HEK293 (cell line): Measurements from ENCODE around the gene MLN.

ENCODE experiments used
- CTCF ChIA-PET: fragments of 350-600 bp; formaldehyde crosslinking; extraction: SDS; loops from one replicate; lab custom pipeline; 2021; ENCODE audit warnings: antibody characterized with exemption; lab: Yijun Ruan, JAX
- POLR2A ChIA-PET: fragments of 300-600 bp; formaldehyde crosslinking; extraction: SDS; loops from one replicate; lab custom pipeline; 2020; ENCODE audit warnings: antibody characterized with exemption, inconsistent platforms; lab: Yijun Ruan, JAX
- H3K27ac ChIP-seq: fragments of 200-500 bp; sonication (Bioruptor generic); 2 replicates; pipeline ENCODE4 v1.5.1; 2014; ENCODE audit warnings: low read depth, low read length, control low read depth, inconsistent platforms; ENCODE audit errors: extremely low read depth
- H3K36me3 ChIP-seq, 2 experiments: fragments of 200-500 bp in 1 of 2; sonication (Bioruptor generic) in 1 of 2; 1 replicate in 1 of 2; 2 replicates in 1 of 2; pipeline ENCODE4 v1.5.1; 2014 to 2017; ENCODE audit warnings: inconsistent platforms in 2 of 2, low read length in 2 of 2; ENCODE audit not compliant: control insufficient read depth in 2 of 2, insufficient read depth in 1 of 2
- H3K4me1 ChIP-seq: fragments of 200-500 bp; sonication (Bioruptor generic); 2 replicates; pipeline ENCODE4 v1.5.1; 2014; ENCODE audit warnings: mild to moderate bottlenecking, low read length, inconsistent platforms; ENCODE audit not compliant: control insufficient read depth, insufficient read depth
- H3K4me3 ChIP-seq: 2 replicates; pipeline ENCODE4 v1.5.1; 2011; ENCODE audit warnings: low read depth, mild to moderate bottlenecking, control low read depth, low read length, moderate library complexity
- H3K9me3 ChIP-seq: fragments of 200-500 bp; sonication (Bioruptor generic); 2 replicates; pipeline ENCODE4 v1.5.1; 2014; ENCODE audit warnings: low read depth, low read length, inconsistent platforms; ENCODE audit not compliant: control insufficient read depth, insufficient read depth
- EGR2 ChIP-seq: fragments of 450-650 bp; formaldehyde crosslinking; IDR thresholded peaks from 2 replicates; pipeline ENCODE4 v1.5.1; 2016; ENCODE audit warnings: low read depth, missing biosample characterization, missing genetic modification characterization
- GLIS1 ChIP-seq: fragments of 450-650 bp; formaldehyde crosslinking; IDR thresholded peaks from 2 replicates; pipeline ENCODE4 v1.5.1; 2016; ENCODE audit warnings: missing biosample characterization, missing genetic modification characterization
- KLF16 ChIP-seq: fragments of 450-650 bp; formaldehyde crosslinking; IDR thresholded peaks from 2 replicates; pipeline ENCODE4 v1.5.1; 2017; ENCODE audit warnings: missing biosample characterization, missing genetic modification characterization
- YY1 ChIP-seq: fragments of 450-650 bp; formaldehyde crosslinking; IDR thresholded peaks from 2 replicates; pipeline ENCODE4 v1.5.1; 2018; ENCODE audit warnings: missing biosample characterization, missing genetic modification characterization
- ZEB2 ChIP-seq: fragments of 450-650 bp; formaldehyde crosslinking; IDR thresholded peaks from 2 replicates; pipeline ENCODE4 v1.5.1; 2016; ENCODE audit warnings: missing biosample characterization, missing genetic modification characterization
- ZFP69B ChIP-seq: fragments of 450-650 bp; formaldehyde crosslinking; IDR thresholded peaks from 2 replicates; pipeline ENCODE4 v1.5.1; 2016; ENCODE audit warnings: missing biosample characterization, missing genetic modification characterization
- ZNF155 ChIP-seq: fragments of 450-650 bp; formaldehyde crosslinking; IDR thresholded peaks from 2 replicates; pipeline ENCODE4 v1.5.1; 2016; ENCODE audit warnings: missing biosample characterization, missing genetic modification characterization
- ZNF16 ChIP-seq: fragments of 450-650 bp; formaldehyde crosslinking; IDR thresholded peaks from 2 replicates; pipeline ENCODE4 v1.5.1; 2016; ENCODE audit warnings: low read depth, missing biosample characterization, missing genetic modification characterization
- ZNF184 ChIP-seq: fragments of 450-650 bp; IDR thresholded peaks from 2 replicates; pipeline ENCODE4 v1.5.1; 2018; ENCODE audit warnings: missing biosample characterization, mild to moderate bottlenecking, missing genetic modification characterization
- ZNF214 ChIP-seq: fragments of 450-650 bp; formaldehyde crosslinking; IDR thresholded peaks from 2 replicates; pipeline ENCODE4 v1.5.1; 2017; ENCODE audit warnings: missing biosample characterization, mild to moderate bottlenecking, missing genetic modification characterization, borderline replicate concordance
- ZNF266 ChIP-seq: fragments of 450-650 bp; formaldehyde crosslinking; IDR thresholded peaks from 2 replicates; pipeline ENCODE4 v1.5.1; 2016; ENCODE audit warnings: missing biosample characterization, missing genetic modification characterization, low read depth
- ZNF324 ChIP-seq: fragments of 450-650 bp; formaldehyde crosslinking; IDR thresholded peaks from 2 replicates; pipeline ENCODE4 v1.5.1; 2016; ENCODE audit warnings: missing biosample characterization, missing genetic modification characterization
- ZNF37A ChIP-seq: fragments of 450-650 bp; IDR thresholded peaks from 2 replicates; pipeline ENCODE4 v1.5.1; 2018; ENCODE audit warnings: missing biosample characterization, missing genetic modification characterization
- ZNF677 ChIP-seq: fragments of 450-650 bp; IDR thresholded peaks from 2 replicates; pipeline ENCODE4 v1.5.0; 2018; ENCODE audit warnings: missing biosample characterization, mild to moderate bottlenecking, missing genetic modification characterization, moderate library complexity
- ZNF768 ChIP-seq: fragments of 450-650 bp; formaldehyde crosslinking; IDR thresholded peaks from 2 replicates; pipeline ENCODE4 v1.5.1; 2018; ENCODE audit warnings: missing biosample characterization, mild to moderate bottlenecking, missing genetic modification characterization
- ZNF777 ChIP-seq: fragments of 450-650 bp; formaldehyde crosslinking; IDR thresholded peaks from 2 replicates; pipeline ENCODE4 v1.5.1; 2017; ENCODE audit warnings: missing biosample characterization, missing genetic modification characterization, borderline replicate concordance
- TF ChIP-seq, protein P1 (sequence below): fragments of 450-650 bp; formaldehyde crosslinking; conservative IDR thresholded peaks from 2 replicates; pipeline ENCODE4 v1.5.1; 2016; ENCODE audit warnings: low read depth, missing biosample characterization, missing genetic modification characterization

Gene MLN

GRCh38 chr6:33800248-33800969 is 3.4 kb downstream of the MLN start (continued):
- TF ChIP-seq ZNF214 (tag by site-specific recombination) (no peak), ZEB2 (tag by site-specific recombination) (no peak), EGR2 (no peak), ZNF677 (tag by site-specific recombination) (no peak), ZNF768 (tag by site-specific recombination) (no peak)
- TF ChIP-seq, protein P1, sequence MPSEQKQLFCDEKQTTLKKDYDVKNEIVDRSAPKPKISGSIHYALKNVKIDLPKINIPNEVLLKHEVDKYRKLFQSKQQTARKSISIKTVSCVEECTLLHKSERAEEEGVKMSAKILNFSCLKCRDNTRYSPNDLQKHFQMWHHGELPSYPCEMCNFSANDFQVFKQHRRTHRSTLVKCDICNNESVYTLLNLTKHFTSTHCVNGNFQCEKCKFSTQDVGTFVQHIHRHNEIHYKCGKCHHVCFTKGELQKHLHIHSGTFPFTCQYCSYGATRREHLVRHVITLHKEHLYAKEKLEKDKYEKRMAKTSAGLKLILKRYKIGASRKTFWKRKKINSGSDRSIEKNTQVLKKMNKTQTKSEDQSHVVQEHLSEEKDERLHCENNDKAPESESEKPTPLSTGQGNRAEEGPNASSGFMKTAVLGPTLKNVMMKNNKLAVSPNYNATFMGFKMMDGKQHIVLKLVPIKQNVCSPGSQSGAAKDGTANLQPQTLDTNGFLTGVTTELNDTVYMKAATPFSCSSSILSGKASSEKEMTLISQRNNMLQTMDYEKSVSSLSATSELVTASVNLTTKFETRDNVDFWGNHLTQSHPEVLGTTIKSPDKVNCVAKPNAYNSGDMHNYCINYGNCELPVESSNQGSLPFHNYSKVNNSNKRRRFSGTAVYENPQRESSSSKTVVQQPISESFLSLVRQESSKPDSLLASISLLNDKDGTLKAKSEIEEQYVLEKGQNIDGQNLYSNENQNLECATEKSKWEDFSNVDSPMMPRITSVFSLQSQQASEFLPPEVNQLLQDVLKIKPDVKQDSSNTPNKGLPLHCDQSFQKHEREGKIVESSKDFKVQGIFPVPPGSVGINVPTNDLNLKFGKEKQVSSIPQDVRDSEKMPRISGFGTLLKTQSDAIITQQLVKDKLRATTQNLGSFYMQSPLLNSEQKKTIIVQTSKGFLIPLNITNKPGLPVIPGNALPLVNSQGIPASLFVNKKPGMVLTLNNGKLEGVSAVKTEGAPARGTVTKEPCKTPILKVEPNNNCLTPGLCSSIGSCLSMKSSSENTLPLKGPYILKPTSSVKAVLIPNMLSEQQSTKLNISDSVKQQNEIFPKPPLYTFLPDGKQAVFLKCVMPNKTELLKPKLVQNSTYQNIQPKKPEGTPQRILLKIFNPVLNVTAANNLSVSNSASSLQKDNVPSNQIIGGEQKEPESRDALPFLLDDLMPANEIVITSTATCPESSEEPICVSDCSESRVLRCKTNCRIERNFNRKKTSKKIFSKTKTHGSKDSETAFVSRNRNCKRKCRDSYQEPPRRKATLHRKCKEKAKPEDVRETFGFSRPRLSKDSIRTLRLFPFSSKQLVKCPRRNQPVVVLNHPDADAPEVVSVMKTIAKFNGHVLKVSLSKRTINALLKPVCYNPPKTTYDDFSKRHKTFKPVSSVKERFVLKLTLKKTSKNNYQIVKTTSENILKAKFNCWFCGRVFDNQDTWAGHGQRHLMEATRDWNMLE (tag by site-specific recombination): no peak

DNA sequence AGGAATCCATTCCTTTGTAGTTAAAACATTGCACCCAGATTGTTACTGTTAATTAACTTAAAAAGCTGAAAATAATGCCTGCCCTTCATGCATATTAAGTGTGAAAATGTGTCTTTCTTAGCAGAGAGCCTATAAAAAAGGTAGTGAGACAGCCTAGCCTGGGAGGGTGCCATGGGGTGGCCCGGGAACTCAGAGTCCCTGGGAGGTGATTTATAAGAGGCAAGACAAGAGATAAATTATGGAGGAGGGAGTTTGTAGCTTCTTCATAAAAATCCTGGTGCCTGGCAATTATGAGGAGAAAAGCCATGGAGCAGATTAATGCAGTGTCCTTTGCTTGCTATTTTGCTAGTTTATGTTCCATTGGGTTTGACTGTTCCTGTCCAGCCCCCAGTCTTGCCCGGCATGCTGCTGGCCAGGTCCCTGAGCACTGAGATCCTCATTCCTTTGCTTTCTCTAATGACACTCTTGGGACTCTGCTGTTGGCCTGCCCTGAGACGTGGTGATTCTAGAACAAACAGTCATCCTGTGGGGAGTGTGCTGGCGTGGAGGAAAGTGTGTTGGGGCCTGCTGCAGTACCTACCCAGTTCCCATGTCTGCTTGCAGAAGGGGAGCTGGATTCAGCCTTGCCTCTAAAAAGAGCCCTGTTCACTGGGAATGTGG is 4.2 kb downstream of the MLN start:
- Histone ChIP-seq H3K9me3 (no peaks in the 10 kb centered on the region), H3K36me3 (no peaks in the 10 kb centered on the region), H3K27ac (no peak overlapping the region), H3K4me1 (peaks cover 5% of the 10 kb centered on the region), H3K4me3 (no peak overlapping the region)
- ChIA-PET CTCF (no interaction called here), POLR2A (no interaction called here)
- TF ChIP-seq ZNF184 (tag by site-specific recombination) (no peak), GLIS1 (peak; percentile 55)

GRCh38 chr6:33798343-33798848 is 5.4 kb downstream of the MLN start:
- TF ChIP-seq ZFP69B (tag by site-specific recombination): no peak
- no peak for TF ChIP-seq ZNF16 (tag by site-specific recombination)
- no peak for TF ChIP-seq ZNF155 (tag by site-specific recombination)
- TF ChIP-seq YY1 (tag by site-specific recombination): no peak
- TF ChIP-seq KLF16 (tag by site-specific recombination): no peak
- no peak for TF ChIP-seq ZNF266 (tag by site-specific recombination)
- TF ChIP-seq ZNF777 (tag by site-specific recombination): no peak
- no peak for TF ChIP-seq ZNF324 (tag by site-specific recombination)
- no peak for TF ChIP-seq ZNF37A (tag by site-specific recombination)
- TF ChIP-seq, all 188 proteins: peak for 0
- H3K36me3 ChIP-seq: no peaks in the 10 kb centered on the region
- CTCF ChIA-PET: interaction anchor here (0.6 to 0.7 kb wide), 2 partner anchors 358 to 878 kb away, joined by 3 to 4 read pairs; no protein-coding TSS in a partner anchor
- H3K4me1 ChIP-seq: peaks cover 5% of the 10 kb centered on the region
- no peak overlapping the region for H3K4me3 ChIP-seq
- H3K27ac ChIP-seq: no peak overlapping the region
- POLR2A ChIA-PET: interaction anchor here (1.3 kb wide), 1 partner anchor 27 kb away, joined by 3 read pairs; no protein-coding TSS in a partner anchor
- no peaks in the 10 kb centered on the region for H3K9me3 ChIP-seq
